ENCODE results near the gene RPS6KA1.
"Not testable (repeated sequence)": the region's sequence is repeated elsewhere in the genome, so short reads cannot be mapped to it uniquely, and the experiment has no call there.

The RPS6KA1 gene

DNA sequence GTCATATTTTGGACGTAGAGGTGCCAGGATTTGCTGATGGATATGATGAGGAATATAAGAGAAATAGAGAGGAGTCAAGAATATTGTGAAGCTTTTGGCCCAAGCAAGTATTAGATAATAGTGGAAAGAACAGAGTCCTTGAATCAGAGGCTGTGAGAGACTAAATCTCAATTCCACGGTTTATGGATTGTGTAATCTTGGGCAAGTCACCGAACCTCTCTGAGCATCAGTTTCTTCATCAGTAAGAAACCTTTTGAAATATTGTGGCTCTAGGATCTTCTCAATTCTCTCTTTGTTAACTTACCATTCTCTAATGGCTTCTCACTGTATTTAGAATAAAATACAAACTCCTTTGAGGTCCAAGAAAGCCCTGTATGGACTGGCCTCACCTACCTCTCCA lies 77.6 kb downstream of the RPS6KA1 start:
- no peak for DNase-seq

DNA sequence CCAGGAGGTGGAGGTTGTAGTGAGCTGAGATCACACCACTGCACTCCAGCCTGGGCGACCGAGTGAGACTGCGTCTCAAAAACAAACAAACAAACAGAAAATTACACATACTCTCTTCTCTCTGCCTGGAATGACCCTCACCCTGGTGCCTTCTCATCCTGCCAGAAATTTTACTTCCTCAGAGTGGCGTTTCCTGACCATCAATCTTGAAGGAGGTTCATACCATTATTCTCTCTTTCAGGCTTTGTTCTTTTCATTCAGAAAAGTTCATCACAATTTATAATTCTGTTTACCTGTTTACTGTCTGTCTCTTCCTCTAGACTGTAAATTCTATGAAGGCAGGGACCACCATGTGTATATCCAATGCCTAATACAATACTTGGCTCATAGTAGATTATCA lies 79.3 kb downstream of the RPS6KA1 start:
- no peak for DNase-seq

DNA sequence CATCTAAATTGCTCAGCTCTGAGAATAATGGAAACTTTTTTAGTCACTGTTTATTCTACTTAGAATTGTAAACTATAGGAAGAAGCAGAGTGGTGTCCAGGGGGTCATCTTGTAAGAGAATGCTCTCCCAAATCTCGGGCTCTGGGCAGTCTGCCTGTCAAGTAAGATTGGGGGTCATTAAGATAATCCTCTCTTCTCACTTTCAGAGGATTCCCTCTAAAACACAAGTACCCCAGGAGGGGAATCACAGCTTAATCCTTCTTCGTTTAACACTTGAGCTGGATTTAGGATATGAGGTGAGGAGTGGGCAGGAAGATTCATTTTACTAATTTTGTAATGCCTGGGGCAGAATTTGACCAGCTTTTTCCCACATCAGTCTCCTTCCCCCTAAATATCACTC lies 81.2 kb downstream of the RPS6KA1 start:
- no peak for DNase-seq

DNA sequence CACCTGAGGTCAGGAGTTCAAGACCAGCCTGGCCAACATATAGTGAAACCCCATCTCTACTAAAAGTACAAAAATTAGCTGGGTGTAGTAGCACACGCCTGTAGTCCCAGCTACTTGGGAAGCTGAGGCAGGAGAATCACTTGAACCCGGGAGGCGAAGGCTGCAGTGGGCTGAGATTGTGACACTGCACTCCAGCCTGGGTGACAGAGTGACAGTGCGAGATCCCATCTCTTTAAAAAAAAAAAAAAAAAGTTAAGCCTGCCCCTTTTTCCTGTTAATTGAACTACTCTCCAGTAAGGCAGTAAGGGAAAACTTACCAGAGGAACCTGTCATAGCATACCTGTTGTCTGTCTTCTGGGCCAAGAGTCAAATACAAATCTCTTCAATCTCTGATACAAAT lies 83.1 kb downstream of the RPS6KA1 start:
- DNase-seq, result not testable (repeated sequence)

DNA sequence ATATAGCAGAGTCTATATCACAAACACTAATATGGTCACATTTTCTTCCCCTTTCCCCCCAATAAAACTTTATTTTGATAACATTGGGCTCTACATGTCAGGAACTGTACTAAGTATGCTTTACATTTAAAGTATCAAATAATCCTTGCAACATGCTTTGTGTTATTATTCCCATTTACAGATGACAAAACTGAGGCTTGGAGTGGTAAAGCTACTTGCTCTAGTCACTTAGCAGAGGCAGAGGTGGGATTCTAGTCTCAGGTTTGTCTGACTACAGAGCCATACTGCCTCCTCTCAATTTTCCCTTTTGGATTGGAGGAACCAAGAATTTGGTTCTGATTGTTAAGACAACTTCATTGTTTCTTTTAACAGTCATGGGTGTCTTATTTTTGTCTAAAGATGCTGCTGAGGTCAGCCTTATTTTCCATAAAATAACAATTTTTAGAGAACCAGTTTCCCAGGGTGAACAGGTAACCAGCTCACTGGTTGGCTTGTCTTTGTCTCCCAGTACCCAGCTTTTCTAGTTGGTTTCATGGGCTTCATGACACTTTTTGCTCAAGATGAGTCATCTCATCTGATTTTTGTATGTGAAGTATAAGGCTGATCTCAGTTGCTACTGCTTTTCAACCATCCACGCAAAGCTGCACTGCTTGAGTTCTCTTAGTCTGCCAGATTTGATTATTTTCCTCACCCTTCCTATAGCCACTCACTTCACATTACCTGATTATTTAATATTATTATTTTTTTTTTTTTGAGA lies 85.3 kb downstream of the RPS6KA1 start:
- no peak for DNase-seq

DNA sequence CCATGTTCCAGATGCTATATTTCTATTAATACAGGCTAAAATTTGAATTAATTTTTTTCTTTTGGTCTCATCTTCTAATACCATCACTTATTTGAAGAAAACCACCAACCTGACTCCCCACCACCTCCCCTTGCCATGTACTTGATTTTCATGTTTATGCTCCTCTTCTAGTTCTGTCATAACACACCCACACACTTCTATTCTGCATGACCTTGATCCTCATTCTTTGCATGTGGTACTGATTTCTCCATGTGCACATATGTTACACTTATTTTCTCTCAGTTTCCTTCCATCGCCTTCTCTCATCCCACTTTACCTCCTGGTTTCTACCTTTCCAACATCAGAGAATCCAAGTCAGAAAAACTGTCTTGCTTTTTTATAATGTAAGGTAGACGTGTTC lies 87.3 kb downstream of the RPS6KA1 start:
- no peak for DNase-seq

DNA sequence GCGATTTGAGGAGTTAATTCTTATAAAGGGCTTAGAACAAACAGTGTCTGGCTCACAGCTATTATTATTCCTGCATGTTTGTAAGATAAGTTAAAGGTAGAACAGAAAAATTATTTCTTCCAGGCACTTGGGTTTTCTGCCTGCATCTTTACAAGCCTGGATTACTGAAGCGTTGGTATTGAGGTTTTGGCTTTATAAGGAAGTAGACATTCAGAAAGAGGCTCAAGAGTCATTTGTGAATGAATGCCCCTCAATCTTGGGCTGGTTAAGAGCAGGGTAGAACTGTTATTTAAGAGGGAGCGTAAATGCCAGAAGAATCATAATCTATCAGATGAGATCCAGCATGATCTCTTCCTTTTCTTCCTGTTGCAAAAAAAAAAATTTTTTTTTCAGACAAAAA lies 89.0 kb downstream of the RPS6KA1 start:
- DNase-seq, result no peak
